CD4-positive, alpha-beta memory T cell (primary cell): ENCODE measurements around the gene WNT11. TPM values are rescaled to one million over a fixed set of nuclear protein-coding genes. Genes with fewer than 3 reads are reported as not detected.

ENCODE experiments used
- CTCF ChIA-PET: fragments of 350-600 bp; sonication (Branson Sonifier 250); formaldehyde crosslinking; loops from one replicate; lab custom pipeline; 2021; ENCODE audit warnings: inconsistent platforms; ENCODE audit not compliant: partially characterized antibody; lab: Charles Lee
- POLR2A ChIA-PET: fragments of 350-600 bp; sonication (Branson Sonifier 250); formaldehyde crosslinking; loops from one replicate; lab custom pipeline; 2021; ENCODE audit not compliant: partially characterized antibody; lab: Charles Lee
- DNase-seq, 5 donors: peaks; one replicate each; pipeline versions ENCODE4 v3.0.0 to v3.0.0-alpha.2; 2020 to 2022; ENCODE audit warnings: mixed read lengths in 1 of 5
- H3K27ac ChIP-seq: one replicate; pipeline ENCODE4 v1.7.0; 2013; ENCODE audit warnings: low read depth, low read length
- H3K27me3 ChIP-seq: 2 replicates; pipeline ENCODE4 v1.7.0; 2013; ENCODE audit warnings: mild to moderate bottlenecking, low read length, moderate library complexity; ENCODE audit not compliant: insufficient read depth
- H3K36me3 ChIP-seq: 2 replicates; pipeline ENCODE4 v1.7.0; 2013; ENCODE audit warnings: mild to moderate bottlenecking, low read length, moderate library complexity; ENCODE audit not compliant: insufficient read depth
- H3K4me1 ChIP-seq: 2 replicates; pipeline ENCODE4 v1.7.0; 2013; ENCODE audit warnings: mild to moderate bottlenecking, low read length, moderate library complexity; ENCODE audit not compliant: insufficient read depth
- H3K4me3 ChIP-seq, 2 donors: one replicate each; pipeline ENCODE4 v1.7.0; 2013; ENCODE audit warnings: low read length in 2 of 2, mild to moderate bottlenecking in 1 of 2
- H3K9me3 ChIP-seq, 2 donors: one replicate each; pipeline ENCODE4 v1.7.0; 2013; ENCODE audit warnings: low read length in 2 of 2, control low read depth in 1 of 2; ENCODE audit not compliant: control insufficient read depth in 1 of 2
- H3K27ac Mint-ChIP-seq, 7 donors: one replicate each; pipeline ENCODE4 v1.8.0; 2020 to 2021; ENCODE audit warnings: mixed read lengths in 7 of 7, mild to moderate bottlenecking in 6 of 7, inconsistent platforms in 3 of 7, moderate library complexity in 3 of 7
- H3K27me3 Mint-ChIP-seq, 2 donors: one replicate each; pipeline ENCODE4 v1.8.0; 2020 to 2021; ENCODE audit warnings: mixed read lengths in 2 of 2
- H3K36me3 Mint-ChIP-seq, 2 donors: one replicate each; pipeline ENCODE4 v1.8.0; 2020 to 2021; ENCODE audit warnings: mixed read lengths in 2 of 2, inconsistent platforms in 1 of 2, mild to moderate bottlenecking in 1 of 2
- H3K4me1 Mint-ChIP-seq, 4 donors: one replicate each; pipeline ENCODE4 v1.8.0; 2020 to 2021; ENCODE audit warnings: mixed read lengths in 4 of 4, mild to moderate bottlenecking in 1 of 4
- H3K4me3 Mint-ChIP-seq, 8 donors: one replicate each; pipeline ENCODE4 v1.8.0; 2020 to 2021; ENCODE audit warnings: mixed read lengths in 8 of 8, mild to moderate bottlenecking in 7 of 8, moderate library complexity in 6 of 8, inconsistent platforms in 3 of 8
- H3K9me3 Mint-ChIP-seq, 8 donors: one replicate each; pipeline ENCODE4 v1.8.0; 2020 to 2021; ENCODE audit warnings: mixed read lengths in 8 of 8, mild to moderate bottlenecking in 5 of 8, inconsistent platforms in 3 of 8, moderate library complexity in 1 of 8
- intact Hi-C: fragments of 100-400 bp; cut with micrococcal nuclease; formaldehyde crosslinking; loops from one replicate; pipeline ENCODE4 v1.15.1; 2023
- polyA plus RNA-seq, 2 donors: library from polyadenylated mRNA; unstranded; fragments of 300-500 nt; fragmentation: Illumina TruSeq; gene quantifications; one replicate each; pipeline ENCODE4 v1.2.3, GENCODE V29; 2021
- total RNA-seq, 2 experiments: library from RNA; stranded (reverse); gene quantifications; one replicate each; pipeline ENCODE4 v1.2.3, GENCODE V29; 2021

Gene WNT11
- total and polyA plus RNA-seq, 4 experiments from 2014 or later, result 0.16 to 0.93 TPM; not detected in 2

GRCh38 chr11:76179147-76179546 lies 27.2 kb downstream of the WNT11 start:
- POLR2A ChIA-PET, result no interaction called here
- Mint-ChIP-seq H3K9me3 (no peaks in the 10 kb centered on the region), H3K27ac (peak overlapping the region in 1 of 7 donors; percentile 63), H3K4me3 (peak overlapping the region in 1 of 8 donors; percentile 52), H3K27me3 (peaks cover 0 to 2% of the 10 kb centered on the region in 2 donors), H3K4me1 (peaks cover 0 to 1% (median 0%) of the 10 kb centered on the region in 4 donors), H3K36me3 (no peaks in the 10 kb centered on the region)
- no peaks in the 10 kb centered on the region for H3K4me1 ChIP-seq
- no peaks in the 10 kb centered on the region for H3K36me3 ChIP-seq
- CTCF ChIA-PET, result no interaction called here
- DNase-seq, result peak in 1 of 5 donors; percentile 22
- no peak overlapping the region for H3K27ac ChIP-seq
- no peak overlapping the region for H3K4me3 ChIP-seq
- no peaks in the 10 kb centered on the region for H3K9me3 ChIP-seq
- intact Hi-C loops, result no loop called here
- H3K27me3 ChIP-seq, result no peaks in the 10 kb centered on the region

DNA sequence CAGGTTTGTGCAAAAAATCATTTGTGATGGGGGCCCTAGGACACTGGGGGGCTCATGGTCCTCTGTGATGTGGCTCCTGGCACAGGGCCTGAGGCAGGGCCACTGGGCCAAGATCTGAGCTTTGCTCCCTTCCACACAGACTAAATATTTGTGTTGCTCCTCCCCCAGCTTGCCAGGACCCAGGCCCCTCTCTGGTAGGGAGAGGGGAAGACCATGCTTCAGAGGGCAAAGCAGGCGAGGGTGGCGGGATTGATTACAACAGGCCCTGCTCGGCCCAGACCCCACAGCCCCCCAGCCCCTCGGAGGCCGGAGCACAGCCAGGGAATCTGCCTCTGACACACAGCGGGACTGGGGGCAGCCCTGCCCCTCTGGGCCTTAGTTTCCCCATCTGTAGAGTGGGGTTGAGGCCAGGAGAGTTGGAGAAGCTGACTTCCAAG lies 29.0 kb downstream of the WNT11 start:
- peak in 1 of 5 donors; percentile 2 for DNase-seq
- intact Hi-C loops, result no loop called here
- H3K4me1 ChIP-seq, result no peaks in the 10 kb centered on the region
- H3K27ac ChIP-seq, result no peak overlapping the region
- no peaks in the 10 kb centered on the region for H3K36me3 Mint-ChIP-seq
- POLR2A ChIA-PET, result no interaction called here
- no peak overlapping the region for H3K4me3 Mint-ChIP-seq
- H3K4me1 Mint-ChIP-seq, result peaks cover 0 to 1% (median 0%) of the 10 kb centered on the region in 4 donors
- H3K9me3 Mint-ChIP-seq, result no peaks in the 10 kb centered on the region
- peaks cover 0 to 4% of the 10 kb centered on the region in 2 donors for H3K27me3 Mint-ChIP-seq
- H3K27ac Mint-ChIP-seq, result no peak overlapping the region
- H3K27me3 ChIP-seq, result no peaks in the 10 kb centered on the region
- no peaks in the 10 kb centered on the region for H3K9me3 ChIP-seq
- CTCF ChIA-PET, result no interaction called here
- H3K4me3 ChIP-seq, result no peak overlapping the region
- no peaks in the 10 kb centered on the region for H3K36me3 ChIP-seq

- CTCF ChIA-PET, result no interaction called here
- Mint-ChIP-seq H3K4me3 (no peak overlapping the region), H3K36me3 (no peaks in the 10 kb centered on the region), H3K27me3 (peaks cover 2 to 4% of the 10 kb centered on the region in 2 donors), H3K9me3 (no peaks in the 10 kb centered on the region), H3K27ac (no peak overlapping the region), H3K4me1 (peaks cover 0 to 1% (median 0%) of the 10 kb centered on the region in 4 donors)
- DNase-seq, result peak in 1 of 5 donors; percentile 6
- H3K27ac ChIP-seq, result no peak overlapping the region
- no peaks in the 10 kb centered on the region for H3K36me3 ChIP-seq
- POLR2A ChIA-PET, result no interaction called here
- H3K9me3 ChIP-seq, result no peaks in the 10 kb centered on the region
- intact Hi-C loops, result no loop called here
- no peaks in the 10 kb centered on the region for H3K4me1 ChIP-seq
- H3K27me3 ChIP-seq, result no peaks in the 10 kb centered on the region
- no peak overlapping the region for H3K4me3 ChIP-seq
Observed at GRCh38 chr11:76176463-76176862, 29.8 kb downstream of the WNT11 start.

DNA sequence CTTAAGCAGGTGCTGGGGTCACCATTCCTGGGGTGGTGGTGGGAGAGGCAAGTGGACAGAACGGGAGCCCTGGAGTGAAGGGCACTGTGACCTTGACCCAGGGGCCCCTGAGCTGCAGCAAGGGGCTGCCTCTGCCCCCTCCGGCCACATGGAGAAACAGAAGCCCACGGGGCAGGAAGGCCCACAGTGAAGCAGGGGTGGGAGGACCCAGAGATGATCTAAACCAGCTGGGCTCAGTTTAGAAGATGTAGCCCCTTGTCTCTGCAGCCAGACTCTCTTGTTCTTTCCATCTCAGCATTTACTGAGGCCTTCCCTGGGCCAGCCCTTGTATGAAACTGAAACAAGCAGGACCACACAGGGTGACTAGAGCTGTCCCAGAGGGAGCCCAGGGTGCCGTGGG lies 30.5 kb downstream of the WNT11 start:
- Histone ChIP-seq H3K4me1 (no peaks in the 10 kb centered on the region), H3K9me3 (no peaks in the 10 kb centered on the region), H3K27me3 (no peaks in the 10 kb centered on the region), H3K27ac (no peak overlapping the region), H3K4me3 (no peak overlapping the region), H3K36me3 (no peaks in the 10 kb centered on the region)
- POLR2A ChIA-PET, result no interaction called here
- H3K27me3 Mint-ChIP-seq, result peaks cover 2 to 4% of the 10 kb centered on the region in 2 donors
- DNase-seq, result peak in 1 of 5 donors; percentile 0
- intact Hi-C loops, result no loop called here
- CTCF ChIA-PET, result no interaction called here
- no peak overlapping the region for H3K27ac Mint-ChIP-seq
- peaks cover 0 to 1% (median 0%) of the 10 kb centered on the region in 4 donors for H3K4me1 Mint-ChIP-seq
- no peaks in the 10 kb centered on the region for H3K9me3 Mint-ChIP-seq
- no peak overlapping the region for H3K4me3 Mint-ChIP-seq
- no peaks in the 10 kb centered on the region for H3K36me3 Mint-ChIP-seq

DNA sequence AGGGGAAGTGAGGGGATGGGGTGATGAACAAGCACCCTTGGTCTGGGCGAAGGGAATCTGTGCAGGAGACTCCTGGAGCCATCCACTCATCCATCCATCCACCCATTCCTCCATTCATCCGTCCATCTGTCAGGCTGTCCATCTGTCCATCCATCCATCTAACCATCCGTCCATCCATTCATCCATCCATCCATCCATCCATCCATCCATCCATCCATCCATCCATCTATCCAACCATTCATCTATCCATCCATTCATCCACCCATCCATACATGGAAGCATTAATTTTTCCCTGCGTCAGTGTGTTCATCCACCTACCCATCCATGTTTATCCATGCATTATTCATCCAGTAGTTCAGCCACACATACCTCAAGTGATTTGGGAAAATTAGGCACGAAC lies 32.0 kb downstream of the WNT11 start:
- CTCF ChIA-PET, result interaction anchor here (1.2 kb wide), 1 partner anchor 22 kb away, joined by 3 read pairs; no protein-coding TSS in a partner anchor
- H3K36me3 Mint-ChIP-seq, result no peaks in the 10 kb centered on the region

GRCh38 chr11:76173663-76174062 lies 32.6 kb downstream of the WNT11 start:
- Histone ChIP-seq H3K4me1 (no peaks in the 10 kb centered on the region), H3K27ac (no peak overlapping the region), H3K27me3 (no peaks in the 10 kb centered on the region), H3K9me3 (no peaks in the 10 kb centered on the region), H3K4me3 (no peak overlapping the region), H3K36me3 (no peaks in the 10 kb centered on the region)
- Mint-ChIP-seq H3K27ac (no peak overlapping the region), H3K36me3 (no peaks in the 10 kb centered on the region), H3K4me1 (peaks cover 0 to 1% (median 0%) of the 10 kb centered on the region in 4 donors), H3K4me3 (no peak overlapping the region), H3K9me3 (no peaks in the 10 kb centered on the region), H3K27me3 (peaks cover 2 to 4% of the 10 kb centered on the region in 2 donors)
- intact Hi-C loops, result no loop called here
- CTCF ChIA-PET, result interaction anchor here (1.2 kb wide), 1 partner anchor 21 kb away, joined by 3 read pairs; no protein-coding TSS in a partner anchor
- POLR2A ChIA-PET, result no interaction called here
- DNase-seq, result peak in 1 of 5 donors; percentile 3

More for the DNA sequence above, 32.0 kb downstream of the WNT11 start:
- intact Hi-C loops, result no loop called here
- no peak overlapping the region for H3K27ac Mint-ChIP-seq
- Histone ChIP-seq H3K4me1 (no peaks in the 10 kb centered on the region), H3K27me3 (no peaks in the 10 kb centered on the region), H3K4me3 (no peak overlapping the region), H3K27ac (no peak overlapping the region), H3K36me3 (no peaks in the 10 kb centered on the region), H3K9me3 (no peaks in the 10 kb centered on the region)
- no peaks in the 10 kb centered on the region for H3K9me3 Mint-ChIP-seq
- no peak overlapping the region for H3K4me3 Mint-ChIP-seq
- H3K27me3 Mint-ChIP-seq, result peaks cover 2 to 4% of the 10 kb centered on the region in 2 donors
- peaks cover 0 to 1% (median 0%) of the 10 kb centered on the region in 4 donors for H3K4me1 Mint-ChIP-seq
- peak in 1 of 5 donors; percentile 7 for DNase-seq
- POLR2A ChIA-PET, result no interaction called here

GRCh38 chr11:76172583-76172982 lies 33.7 kb downstream of the WNT11 start:
- H3K27me3 ChIP-seq, result no peaks in the 10 kb centered on the region
- Mint-ChIP-seq H3K4me3 (no peak overlapping the region), H3K36me3 (no peaks in the 10 kb centered on the region), H3K4me1 (peaks cover 0 to 1% (median 0%) of the 10 kb centered on the region in 4 donors), H3K27ac (no peak overlapping the region), H3K27me3 (peaks cover 2 to 4% of the 10 kb centered on the region in 2 donors), H3K9me3 (no peaks in the 10 kb centered on the region)
- DNase-seq, result peak in 1 of 5 donors; percentile 7
- intact Hi-C loops, result no loop called here
- H3K36me3 ChIP-seq, result no peaks in the 10 kb centered on the region
- no peak overlapping the region for H3K4me3 ChIP-seq
- no peak overlapping the region for H3K27ac ChIP-seq
- H3K4me1 ChIP-seq, result no peaks in the 10 kb centered on the region
- H3K9me3 ChIP-seq, result no peaks in the 10 kb centered on the region
- ChIA-PET CTCF (no interaction called here), POLR2A (no interaction called here)
